Measurements from ENCODE around the gene PHF23.

PHF23 gene

DNA sequence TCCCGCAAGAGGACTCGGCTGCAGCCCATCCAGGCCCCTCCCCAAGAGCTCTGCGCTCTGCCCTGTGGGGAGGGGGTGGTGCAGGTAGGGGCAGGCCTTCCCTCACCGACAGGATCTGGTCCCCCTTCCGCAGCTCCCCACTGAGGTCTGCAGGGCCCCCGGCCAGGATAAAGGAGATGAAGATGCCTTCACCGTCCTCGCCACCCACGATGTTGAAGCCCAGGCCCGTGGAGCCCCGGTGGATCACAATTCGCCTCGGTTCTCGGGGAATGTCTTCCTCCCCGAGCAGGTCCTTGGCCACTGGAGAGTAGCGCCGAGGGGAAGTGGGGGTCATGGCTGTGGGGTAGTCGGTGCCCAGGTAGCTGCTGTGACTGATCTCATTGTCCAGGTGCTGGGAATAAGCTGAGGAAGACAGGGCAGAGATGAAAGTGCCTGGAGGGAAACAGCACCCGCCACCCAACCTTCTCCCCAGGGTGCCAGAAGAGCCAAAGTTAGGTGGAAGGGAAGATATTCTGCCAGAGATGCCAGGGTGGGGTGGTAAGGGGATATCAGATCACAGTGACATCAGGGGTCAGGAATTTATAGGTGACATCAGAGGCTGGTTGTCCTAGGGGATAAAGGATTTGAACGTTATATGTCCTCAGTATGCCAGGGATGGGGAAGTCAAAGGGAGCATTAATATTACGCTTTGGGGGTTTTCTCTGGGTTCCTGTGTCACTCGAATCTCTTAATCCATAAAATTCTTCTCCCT lies 42.4 kb downstream of the PHF23 start:
- no peak for DNase-seq

DNA sequence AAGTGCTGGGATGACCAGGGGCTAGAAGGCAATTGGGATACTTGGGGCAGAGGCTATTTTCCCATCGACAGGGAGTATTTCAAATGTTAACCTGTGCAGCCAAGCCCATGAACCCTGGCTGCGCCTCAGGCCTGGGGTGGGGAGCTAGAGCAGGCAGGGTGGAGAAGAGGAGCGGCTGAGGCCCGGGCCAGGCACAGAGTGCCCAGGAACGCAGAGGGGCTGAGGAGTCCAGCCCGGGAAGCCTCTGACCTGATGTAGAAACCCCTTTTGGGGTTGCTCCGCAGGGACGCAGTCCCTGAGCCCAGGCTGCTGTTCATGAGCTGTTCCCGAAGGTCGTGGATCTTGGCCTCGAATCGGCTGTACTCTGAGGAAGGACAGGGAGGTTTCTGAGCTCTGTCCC lies 43.3 kb downstream of the PHF23 start:
- DNase-seq, result no peak

DNA sequence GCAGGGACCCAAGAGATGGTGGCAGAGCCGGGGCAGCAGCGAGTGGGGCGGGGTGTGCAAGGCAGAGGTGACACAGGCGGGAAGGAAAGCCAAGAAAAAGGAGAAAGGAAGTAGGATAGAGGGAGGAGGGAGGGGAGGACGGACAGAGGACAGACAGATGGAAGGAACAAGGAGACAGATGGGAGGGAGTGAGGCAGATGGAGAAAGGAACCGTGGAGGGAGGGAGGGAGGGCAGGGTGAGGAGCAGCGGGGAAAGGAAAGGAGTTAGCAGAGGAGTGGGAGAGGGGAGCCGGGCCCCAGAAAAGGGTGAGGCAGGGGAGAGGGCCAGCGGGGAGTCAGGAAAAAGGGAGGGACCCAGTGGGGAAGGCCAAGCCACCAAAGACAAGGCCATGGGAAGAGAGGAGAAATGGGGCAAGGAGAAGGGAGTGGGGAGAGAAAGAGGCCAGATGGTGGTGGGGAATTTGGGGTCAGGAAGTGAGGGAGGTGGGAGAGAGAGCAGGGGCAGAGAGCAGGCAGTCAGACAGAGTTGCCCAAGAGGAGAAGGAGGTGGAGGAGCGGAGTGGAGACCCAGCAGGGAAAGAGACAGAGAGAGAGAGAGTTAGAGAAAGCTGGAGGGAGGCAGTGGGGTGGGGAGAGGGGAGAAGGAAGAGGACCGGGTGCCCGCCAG lies 46.9 kb downstream of the PHF23 start:
- DNase-seq, result no peak

DNA sequence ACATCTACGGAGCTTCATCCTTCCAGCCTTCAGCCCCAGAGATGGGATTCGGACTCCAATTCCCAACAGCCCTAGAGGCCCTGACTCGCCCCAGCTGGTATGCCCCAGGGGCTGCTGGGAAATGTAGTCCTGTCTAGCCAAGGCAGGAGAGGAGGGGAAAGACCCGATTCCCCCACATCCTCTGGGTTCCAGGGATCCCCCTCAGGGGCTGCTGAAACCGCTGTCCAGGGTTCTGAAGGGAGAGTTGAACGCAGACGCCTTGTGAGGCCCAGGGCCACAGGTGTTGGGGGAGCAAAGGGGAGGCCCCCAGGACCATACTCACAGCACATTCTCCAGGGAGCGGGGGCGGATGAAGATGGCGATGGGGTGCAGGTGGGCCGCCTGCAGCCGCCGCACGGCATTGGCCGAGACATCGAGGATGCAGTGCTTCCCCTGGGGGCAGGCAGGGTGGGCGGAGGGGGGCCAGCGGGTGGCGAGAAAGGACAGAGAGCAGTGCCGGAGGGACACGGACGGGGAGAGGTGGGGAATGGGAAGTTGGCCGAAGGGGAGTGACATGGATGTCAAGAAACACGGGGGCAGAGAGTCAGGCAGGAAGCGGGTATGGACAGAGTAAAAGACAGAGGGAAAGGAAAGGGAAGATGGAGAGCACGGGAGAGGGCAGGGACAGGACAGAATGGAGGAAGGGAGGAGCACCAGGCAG lies 47.5 kb downstream of the PHF23 start:
- no peak for DNase-seq

DNA sequence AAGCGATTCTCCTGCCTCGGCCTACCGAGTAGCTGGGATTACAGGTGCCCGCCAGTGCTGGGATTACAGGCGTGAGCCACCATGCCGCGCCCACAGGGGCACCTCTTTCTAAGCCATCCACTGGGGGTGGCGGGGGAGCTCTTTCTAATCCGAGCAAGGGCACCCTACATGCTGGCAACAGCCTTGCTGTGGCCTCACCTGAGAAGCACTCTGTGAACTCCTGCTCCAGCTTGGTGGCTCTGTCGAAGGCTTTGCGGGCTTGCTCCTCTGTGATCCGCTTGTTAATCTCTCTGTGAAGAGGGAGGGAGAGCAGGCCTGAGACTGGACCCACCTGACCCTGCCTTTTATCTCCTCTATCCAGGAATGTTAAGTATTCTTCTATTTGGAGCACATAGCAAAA lies 48.2 kb downstream of the PHF23 start:
- DNase-seq, result no peak

DNA sequence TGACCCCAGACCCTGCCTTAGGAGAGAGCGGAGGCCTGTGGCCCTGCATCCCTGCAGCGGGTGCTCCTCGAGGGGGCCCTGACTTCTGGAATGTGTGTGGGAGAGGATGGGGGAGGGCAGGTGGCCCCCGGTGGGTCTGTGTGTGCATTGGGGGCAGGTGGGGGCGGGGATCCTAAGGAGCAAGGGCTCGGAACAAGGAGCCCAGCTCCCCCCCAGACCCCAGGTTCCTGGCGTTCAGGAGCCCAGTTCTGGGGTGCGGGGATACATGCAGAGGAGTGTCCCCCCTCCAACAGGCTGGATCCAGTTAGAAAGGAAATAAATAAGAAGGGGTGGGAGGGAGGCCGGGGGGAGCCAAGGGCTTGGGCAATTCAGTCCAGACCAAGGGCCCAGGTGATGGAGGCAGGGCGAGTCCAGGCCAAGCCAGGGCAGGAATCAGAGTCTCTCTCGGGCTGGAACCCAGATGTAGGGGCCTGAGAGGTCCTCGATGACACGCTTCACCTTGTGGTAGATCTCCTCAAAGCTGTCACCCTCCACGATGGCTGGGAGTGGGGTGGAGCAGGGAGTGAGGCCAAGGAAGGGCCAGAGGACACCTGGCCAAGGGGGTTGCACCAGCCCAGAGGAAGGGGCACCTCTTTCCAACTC lies 48.9 kb downstream of the PHF23 start:
- no peak for DNase-seq

DNA sequence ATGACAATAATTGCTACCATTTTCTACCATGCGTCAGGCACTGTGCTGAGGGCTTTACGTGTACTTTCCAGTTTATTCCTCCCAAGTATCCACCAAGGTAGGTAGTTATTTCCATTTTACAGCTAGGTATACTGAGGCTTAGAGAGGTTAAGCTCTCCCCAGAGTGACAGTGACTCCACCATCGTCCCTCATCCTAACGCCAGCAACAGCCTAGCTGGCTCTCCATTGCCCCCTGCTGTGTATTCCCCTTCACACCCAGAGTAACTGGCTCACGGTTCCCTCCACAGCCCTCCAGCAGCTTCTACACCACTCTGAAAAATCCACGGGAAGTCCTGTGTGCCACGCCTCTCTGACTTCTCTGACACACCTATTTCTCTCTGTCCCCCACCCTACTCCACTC lies 53.0 kb downstream of the PHF23 start:
- DNase-seq, result no peak

Measured in activated gamma-delta T cell treated with Interleukin-2 at 50 U/mL for 16 hours (primary cell).